NCI-H128 (cell line): ENCODE measurements around the gene CD82.

Source experiments
- DNase-seq: peaks from one replicate; lab custom pipeline; 2025; ENCODE audit not compliant: unreplicated experiment; lab: John Stamatoyannopoulos, UW

Gene CD82

GRCh38 chr11:44574610-44575287, 9.3 kb downstream of the CD82 start:
- DNase-seq = no peak

- no peak for DNase-seq
Observed at GRCh38 chr11:44575288-44575672, 9.8 kb downstream of the CD82 start.

GRCh38 chr11:44575962-44576361, 10.5 kb downstream of the CD82 start:
- DNase-seq = no peak

GRCh38 chr11:44576656-44577055, 11.2 kb downstream of the CD82 start:
- DNase-seq = no peak

GRCh38 chr11:44577231-44577830, 11.9 kb downstream of the CD82 start:
- no peak for DNase-seq

GRCh38 chr11:44578279-44578678, 12.8 kb downstream of the CD82 start:
- no peak for DNase-seq

- DNase-seq = no peak
Observed at GRCh38 chr11:44579302-44579761, 13.9 kb downstream of the CD82 start.

- no peak for DNase-seq
Observed at GRCh38 chr11:44580701-44581100, 15.2 kb downstream of the CD82 start.

GRCh38 chr11:44581246-44581645, 15.8 kb downstream of the CD82 start:
- DNase-seq = no peak

- no peak for DNase-seq
Observed at GRCh38 chr11:44582641-44583352, 17.3 kb downstream of the CD82 start.

GRCh38 chr11:44583353-44583669, 17.8 kb downstream of the CD82 start:
- no peak for DNase-seq

- DNase-seq = no peak
Observed at GRCh38 chr11:44585421-44585820, 20.0 kb downstream of the CD82 start.

GRCh38 chr11:44589301-44589700, 23.8 kb downstream of the CD82 start:
- DNase-seq = no peak

- no peak for DNase-seq
Observed at GRCh38 chr11:44590769-44591168, 25.3 kb downstream of the CD82 start.

GRCh38 chr11:44591557-44591956, 26.1 kb downstream of the CD82 start:
- no peak for DNase-seq

GRCh38 chr11:44592125-44592940, 26.9 kb downstream of the CD82 start:
- DNase-seq = no peak

- DNase-seq = no peak
Observed at GRCh38 chr11:44593251-44593650, 27.8 kb downstream of the CD82 start.

GRCh38 chr11:44595006-44595405, 29.5 kb downstream of the CD82 start:
- no peak for DNase-seq

GRCh38 chr11:44595964-44596381, 30.5 kb downstream of the CD82 start:
- DNase-seq = no peak

- DNase-seq = no peak
Observed at GRCh38 chr11:44596525-44597276, 31.2 kb downstream of the CD82 start.
